Activated gamma-delta T cell treated with anti-CD3 and anti-CD28 coated beads, Interleukin-2, amount 50 U/mL, for 16 hours (primary cell): ENCODE measurements around the gene SEC14L3.
A peak's percentile ranks its signal among the peaks of the same experiment; 100 is the strongest.

ENCODE experiments used
- DNase-seq: peaks from one replicate; pipeline ENCODE4 v3.0.0-alpha.2; 2020; ENCODE audit warnings: low read depth

The SEC14L3 gene

DNA sequence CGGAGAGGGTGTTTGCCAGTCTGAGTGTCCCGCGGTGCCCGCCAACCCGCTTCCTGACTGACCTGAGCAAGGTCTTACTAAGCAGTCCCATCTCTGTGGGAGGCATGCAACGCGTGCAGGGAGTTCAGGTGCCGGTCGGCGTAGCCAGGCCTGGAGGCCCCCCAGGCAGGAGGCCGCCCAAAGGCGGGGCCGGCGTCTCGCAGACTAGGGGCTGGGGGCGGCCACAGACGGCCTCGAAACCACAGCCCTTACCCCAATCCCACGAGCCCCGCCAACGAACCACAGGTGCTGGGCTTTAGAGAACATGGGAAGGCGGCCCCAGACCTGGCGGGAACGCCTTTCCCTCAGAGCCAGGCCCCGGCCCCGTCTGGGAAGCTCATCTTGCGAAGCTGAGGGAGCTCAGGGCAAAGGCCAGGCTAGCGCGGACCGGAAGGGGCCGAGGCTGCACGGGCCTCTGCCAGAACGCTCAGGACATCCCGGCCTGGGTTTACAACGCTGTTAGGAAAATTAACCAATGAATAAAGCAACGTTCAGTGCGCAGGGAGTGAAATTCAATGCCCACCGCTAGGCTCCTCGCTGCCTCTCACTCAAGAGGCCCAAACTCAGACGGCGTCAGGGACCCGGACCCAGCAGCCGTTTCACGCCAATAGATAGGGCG lies 48.4 kb downstream of the SEC14L3 start:
- DNase-seq: peak; percentile 31

GRCh38 chr22:30422481-30423300 lies 49.1 kb downstream of the SEC14L3 start:
- DNase-seq: no peak

GRCh38 chr22:30421695-30422480 lies 49.9 kb downstream of the SEC14L3 start:
- DNase-seq: no peak

- DNase-seq: no peak
Observed at GRCh38 chr22:30420347-30421125, 51.3 kb downstream of the SEC14L3 start.

DNA sequence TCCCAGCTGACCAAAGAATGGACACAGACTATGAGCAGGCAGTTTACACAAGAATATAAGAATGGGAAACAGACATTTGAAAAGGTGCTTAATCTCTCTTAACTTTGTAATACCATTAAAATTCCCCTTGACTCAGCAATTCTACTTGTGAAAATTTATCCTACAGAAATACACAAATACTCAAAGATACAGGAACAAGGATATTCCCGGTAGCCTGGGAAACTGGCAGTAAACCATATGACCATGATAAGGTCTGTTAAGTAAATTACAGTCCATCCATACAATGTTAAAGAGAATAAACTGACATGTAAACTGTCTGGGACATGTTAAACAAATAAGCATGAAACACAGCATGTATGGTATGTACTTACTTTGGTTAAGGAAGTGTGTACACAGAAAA lies 55.0 kb downstream of the SEC14L3 start:
- no peak for DNase-seq

DNA sequence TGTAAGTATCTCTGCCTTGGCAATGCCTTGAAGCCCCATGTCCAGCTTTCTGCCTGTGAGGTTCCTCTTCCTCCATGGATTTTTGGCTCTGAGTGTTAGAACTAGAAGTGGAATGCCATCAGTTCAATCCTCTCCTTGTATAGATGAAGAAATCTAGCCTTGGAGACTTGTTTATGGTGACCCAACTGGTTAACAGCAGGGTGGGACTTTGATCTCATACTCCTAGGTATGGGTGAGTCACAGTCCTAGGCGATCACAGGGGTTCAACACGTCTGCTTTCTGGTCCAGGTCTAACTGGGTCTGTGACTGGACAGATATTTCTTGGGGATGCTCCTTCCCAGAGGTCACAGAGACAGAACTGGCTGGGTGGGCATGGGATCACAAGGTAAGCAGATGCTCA lies 55.4 kb downstream of the SEC14L3 start:
- DNase-seq: no peak

- no peak for DNase-seq
Observed at GRCh38 chr22:30414525-30415047, 57.2 kb downstream of the SEC14L3 start.

- DNase-seq: no peak
Observed at GRCh38 chr22:30413745-30414524, 57.9 kb downstream of the SEC14L3 start.

DNA sequence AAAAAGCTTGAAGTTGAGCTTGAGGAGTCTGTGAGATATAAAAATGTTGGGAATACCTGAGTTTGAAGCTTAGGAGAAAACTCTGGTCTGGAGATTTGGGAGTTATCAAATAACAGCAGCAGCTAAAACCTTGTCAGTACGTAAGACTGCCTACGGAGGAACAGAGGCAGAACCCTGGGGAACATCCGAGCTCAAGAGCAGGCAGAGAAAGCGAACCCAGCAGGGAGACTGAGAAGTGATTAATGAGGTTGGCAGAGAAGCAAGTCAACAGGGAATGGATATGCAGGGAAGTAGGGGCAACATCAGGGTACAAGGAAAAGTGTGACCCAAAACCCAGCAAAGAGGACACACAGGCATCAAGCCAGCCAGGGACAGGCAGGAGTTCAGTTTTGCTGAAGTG lies 58.8 kb downstream of the SEC14L3 start:
- no peak for DNase-seq

GRCh38 chr22:30411780-30412179 lies 60.0 kb downstream of the SEC14L3 start:
- no peak for DNase-seq
